Glomerular visceral epithelial cell (primary cell): ENCODE measurements around the gene OR13C2.
"Not testable (repeated sequence)": the region's sequence is repeated elsewhere in the genome, so short reads cannot be mapped to it uniquely, and the experiment has no call there.

Source experiments
- DNase-seq: peaks from one replicate; pipeline ENCODE4 v3.0.0-alpha.2; 2016; ENCODE audit errors: extremely low spot score

The OR13C2 gene, protein sequence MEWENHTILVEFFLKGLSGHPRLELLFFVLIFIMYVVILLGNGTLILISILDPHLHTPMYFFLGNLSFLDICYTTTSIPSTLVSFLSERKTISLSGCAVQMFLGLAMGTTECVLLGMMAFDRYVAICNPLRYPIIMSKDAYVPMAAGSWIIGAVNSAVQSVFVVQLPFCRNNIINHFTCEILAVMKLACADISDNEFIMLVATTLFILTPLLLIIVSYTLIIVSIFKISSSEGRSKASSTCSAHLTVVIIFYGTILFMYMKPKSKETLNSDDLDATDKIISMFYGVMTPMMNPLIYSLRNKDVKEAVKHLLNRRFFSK

DNA sequence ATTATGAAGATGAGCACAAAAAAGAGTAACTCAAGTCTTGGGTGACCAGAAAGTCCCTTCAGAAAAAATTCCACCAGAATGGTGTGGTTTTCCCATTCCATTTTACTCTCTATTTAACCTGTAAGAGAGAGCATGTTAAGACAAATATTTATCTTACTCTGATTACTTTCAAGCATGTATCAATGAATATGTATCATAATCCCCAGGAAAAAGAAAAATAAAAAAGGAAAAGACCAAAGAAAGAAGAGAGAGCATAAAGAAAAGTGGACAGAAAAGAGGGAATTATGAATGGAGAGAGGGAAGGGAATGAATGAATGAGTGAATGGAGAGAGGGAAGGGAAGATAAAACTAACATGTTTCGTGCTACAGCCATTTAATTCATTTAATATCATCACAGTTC, at the start of gene OR13C2:
Gene OR13C2 (minus strand): TSS at position 101 of the 400 bp plus-strand sequence. CDS start 0 bp downstream, at position 101.
- DNase-seq: not testable (repeated sequence)

DNA sequence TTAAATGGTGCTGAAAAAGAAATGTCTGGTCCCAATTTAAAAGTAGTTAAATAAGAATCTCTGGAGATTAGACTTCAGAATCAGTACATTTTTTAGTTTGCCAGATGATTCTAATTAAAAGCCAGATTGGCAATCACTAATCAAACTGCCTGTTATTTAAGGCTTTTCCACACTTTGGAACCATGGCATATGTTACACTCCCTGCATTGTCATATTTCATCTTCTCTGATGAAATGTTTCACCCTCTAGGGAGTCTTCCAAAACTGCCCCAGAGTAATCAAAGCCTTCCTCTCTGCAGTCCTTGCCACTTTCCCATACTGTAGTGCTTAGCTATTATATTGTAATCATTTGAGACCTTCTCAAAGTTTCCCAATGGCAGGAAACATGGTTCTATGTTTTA, 30.0 kb upstream of the OR13C2 start:
- no peak for DNase-seq

DNA sequence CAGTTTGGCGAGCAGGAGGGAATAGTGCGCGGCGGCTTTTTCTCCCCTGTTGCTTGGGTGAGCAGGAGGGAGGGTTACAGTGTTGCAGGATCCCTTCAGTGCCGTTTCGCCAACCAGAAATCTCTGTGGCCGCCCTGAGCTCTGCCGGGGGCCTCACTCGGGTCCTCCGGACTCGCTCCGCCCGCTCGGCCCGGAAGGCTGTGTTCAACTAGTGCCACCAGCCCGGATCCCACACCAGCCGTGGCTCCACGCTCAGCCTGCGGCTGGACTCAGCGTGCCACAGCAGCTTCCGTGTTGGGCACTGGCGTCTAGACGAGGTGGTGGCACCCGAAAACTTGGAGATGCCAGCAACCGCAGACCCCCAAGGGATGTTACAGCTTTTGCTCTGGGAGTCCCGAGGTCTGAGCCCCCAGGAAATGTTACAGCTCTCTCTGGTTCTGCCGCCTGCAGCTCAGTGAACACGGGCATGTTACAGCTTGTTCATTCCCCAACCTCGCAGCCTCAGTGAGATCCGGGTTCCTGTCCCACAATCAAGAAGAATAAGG, 28.6 kb upstream of the OR13C2 start:
- DNase-seq: no peak

DNA sequence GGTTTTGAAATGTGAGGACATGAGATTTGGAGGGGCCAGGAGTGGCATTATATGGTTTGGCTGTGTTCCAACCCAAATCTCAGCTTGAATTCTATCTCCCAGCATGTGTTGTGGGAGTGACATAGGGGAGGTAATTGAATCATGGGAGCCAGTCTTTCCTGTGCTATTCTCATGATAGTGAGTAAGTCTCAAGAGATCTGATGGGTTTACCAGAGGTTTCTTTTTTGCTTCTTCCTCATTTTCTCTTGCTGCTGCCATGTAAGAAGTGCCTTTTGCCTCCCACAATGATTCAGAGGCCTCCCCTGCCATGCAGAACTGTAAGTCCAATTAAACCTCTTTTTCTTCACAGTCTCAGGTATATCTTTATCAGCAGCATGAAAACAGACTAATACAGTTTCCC, 20.5 kb upstream of the OR13C2 start:
- not testable (repeated sequence) for DNase-seq

DNA sequence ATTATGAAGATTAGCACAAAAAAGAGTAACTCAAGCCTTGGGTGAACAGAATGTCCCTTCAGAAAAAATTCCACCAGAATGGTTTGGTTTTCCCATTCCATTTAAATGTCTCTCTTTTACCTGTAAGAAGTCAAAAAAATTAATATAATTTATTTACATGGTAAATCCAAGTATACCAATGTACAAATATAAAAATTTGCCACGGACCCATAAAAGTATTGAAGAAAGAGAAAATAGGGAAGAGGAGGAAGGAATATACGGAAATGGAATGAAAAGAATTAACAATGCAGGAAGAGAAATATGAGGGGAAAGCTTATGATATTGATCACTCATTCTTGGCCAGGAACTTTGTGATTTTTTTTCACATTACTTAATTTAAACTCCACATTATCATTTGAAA, 12.7 kb upstream of the OR13C2 start, which contains the start of gene OR13C9:
Gene OR13C9 (minus strand): TSS at position 101 of the 400 bp plus-strand sequence. CDS start 0 bp downstream, at position 101.
- no peak for DNase-seq

DNA sequence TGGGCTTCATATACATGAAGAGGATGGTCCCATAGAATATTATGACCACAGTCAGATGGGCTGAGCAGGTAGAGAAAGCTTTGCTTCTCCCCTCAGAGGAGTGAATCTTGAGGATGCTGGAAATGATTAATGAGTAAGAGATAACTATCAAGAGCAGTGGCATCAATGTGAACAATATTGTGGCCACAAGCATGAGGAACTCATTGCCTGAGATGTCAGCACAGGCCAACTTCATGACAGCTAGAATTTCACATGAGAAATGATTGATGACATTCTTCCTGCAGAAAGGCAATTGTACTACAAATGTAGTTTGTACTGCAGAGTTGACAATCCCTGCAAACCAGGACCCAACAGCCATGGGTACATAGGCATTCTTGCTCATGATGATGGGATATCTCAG, 12.0 kb upstream of the OR13C2 start:
- no peak for DNase-seq

DNA sequence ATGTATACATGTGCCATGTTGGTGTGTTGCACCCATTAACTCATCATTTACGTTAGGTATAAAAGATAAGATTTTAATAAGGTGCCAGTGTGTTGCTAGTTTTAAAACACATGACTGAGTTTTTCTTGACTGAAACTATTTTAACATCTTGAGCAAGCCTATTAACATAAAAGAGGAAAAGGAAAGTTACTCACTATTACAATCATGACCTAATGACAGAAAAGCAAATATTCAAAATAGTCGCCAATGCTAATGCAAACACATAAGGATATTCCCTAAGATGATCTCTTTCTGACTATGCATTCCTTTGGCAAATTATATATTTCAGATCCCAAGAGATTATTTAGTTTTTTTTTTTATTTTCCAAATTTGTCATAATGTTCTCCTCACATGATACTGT, 5.8 kb upstream of the OR13C2 start:
- DNase-seq: no peak

DNA sequence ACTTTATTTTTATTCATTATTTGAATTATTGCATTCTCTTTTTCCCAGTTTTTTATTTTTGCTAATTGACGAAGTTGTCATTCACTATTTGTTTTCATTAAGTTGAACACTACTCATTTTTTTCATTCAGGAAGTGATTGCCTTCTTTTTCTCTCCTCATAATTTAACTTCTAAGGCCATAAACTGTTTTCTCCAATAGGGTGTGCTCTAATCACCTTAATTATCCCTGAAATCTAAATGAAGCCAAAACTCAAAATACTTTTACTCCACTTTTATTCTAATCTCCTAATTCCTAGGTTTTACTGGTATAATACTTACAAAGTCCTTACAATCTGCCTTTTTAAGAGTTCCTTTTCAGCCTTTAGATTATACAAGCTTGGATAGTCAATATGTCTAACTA, 2.9 kb upstream of the OR13C2 start:
- no peak for DNase-seq

DNA sequence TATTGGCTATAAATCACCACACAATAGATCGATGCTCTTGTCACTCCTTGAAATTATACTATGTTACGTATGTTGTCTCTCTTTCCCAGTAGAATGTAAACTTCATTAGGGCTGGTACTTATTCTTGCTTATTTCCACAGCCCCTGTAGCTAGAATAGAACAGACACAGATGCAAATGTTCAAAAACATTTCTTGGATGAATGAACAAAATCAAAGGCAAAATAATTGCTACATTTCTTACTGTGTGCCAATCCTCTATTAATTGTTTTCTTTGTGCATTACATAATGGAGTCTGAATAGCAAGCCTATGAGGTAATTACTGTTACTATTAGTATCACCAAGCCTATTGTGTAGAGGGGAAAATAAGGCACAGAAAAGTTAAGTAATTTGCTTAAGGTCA, 725 bp upstream of the OR13C2 start:
- no peak for DNase-seq

DNA sequence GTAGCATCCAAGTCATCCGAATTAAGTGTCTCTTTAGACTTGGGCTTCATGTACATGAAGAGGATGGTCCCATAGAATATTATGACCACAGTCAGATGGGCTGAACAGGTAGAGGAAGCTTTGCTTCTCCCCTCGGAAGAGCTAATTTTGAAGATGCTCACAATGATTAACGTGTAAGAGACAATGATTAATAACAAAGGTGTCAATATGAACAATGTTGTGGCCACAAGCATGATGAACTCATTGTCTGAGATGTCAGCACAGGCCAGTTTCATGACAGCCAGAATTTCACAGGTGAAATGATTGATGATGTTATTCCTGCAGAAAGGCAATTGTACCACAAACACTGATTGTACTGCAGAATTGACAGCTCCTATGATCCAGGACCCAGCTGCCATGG, 626 bp downstream of the OR13C2 start:
- no peak for DNase-seq

DNA sequence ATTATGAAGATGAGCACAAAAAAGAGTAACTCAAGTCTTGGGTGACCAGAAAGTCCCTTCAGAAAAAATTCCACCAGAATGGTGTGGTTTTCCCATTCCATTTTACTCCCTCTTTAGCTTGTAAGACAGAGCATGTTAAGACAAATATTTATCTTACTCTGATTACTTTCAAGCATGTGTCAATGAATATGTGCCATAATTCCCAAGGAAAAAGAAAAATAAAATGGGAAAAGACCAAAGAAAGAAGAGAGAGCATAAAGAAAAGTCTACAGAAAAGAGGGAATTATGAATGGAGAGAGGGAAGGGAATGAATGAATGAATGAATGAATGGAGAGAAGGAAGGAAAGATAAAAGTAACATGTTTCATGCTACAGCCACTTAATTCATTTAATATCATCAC, 6.1 kb downstream of the OR13C2 start, which contains the start of gene OR13C5:
Gene OR13C5 (minus strand): TSS at position 101 of the 400 bp plus-strand sequence. CDS start 0 bp downstream, at position 101.
- not testable (repeated sequence) for DNase-seq

DNA sequence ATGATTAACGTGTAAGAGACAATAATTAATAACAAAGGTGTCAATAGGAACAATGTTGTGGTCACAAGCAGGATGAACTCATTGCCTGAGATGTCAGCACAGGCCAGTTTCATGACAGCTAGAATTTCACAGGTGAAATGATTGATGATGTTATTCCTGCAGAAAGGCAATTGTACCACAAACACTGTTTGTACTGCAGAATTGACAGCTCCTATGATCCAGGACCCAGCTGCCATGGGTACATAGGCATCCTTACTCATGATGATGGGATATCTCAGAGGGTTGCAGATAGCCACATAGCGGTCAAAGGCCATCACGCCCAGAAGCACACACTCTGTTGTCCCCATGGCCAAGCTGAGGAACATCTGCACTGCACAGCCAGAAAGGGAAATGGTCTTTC, 6.7 kb downstream of the OR13C2 start:
- not testable (repeated sequence) for DNase-seq

DNA sequence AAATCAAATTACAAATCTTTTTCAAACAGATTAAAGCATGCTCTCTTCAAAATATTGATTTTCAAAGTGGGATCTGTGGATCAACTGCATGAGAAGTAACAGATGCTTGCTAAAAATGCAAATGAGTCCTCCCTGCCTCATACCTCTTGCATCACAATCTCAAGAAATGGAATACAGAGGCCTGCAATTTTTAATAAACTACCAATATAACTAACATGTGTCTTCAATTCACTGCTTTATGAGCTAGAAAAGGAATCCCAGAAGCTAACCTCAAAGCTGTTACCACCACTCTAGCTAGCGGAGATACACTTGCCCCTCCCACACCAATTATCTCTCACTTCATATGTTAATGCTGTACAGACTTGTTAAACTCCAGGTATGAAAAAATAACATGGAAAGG, 15.8 kb downstream of the OR13C2 start:
- no peak for DNase-seq

DNA sequence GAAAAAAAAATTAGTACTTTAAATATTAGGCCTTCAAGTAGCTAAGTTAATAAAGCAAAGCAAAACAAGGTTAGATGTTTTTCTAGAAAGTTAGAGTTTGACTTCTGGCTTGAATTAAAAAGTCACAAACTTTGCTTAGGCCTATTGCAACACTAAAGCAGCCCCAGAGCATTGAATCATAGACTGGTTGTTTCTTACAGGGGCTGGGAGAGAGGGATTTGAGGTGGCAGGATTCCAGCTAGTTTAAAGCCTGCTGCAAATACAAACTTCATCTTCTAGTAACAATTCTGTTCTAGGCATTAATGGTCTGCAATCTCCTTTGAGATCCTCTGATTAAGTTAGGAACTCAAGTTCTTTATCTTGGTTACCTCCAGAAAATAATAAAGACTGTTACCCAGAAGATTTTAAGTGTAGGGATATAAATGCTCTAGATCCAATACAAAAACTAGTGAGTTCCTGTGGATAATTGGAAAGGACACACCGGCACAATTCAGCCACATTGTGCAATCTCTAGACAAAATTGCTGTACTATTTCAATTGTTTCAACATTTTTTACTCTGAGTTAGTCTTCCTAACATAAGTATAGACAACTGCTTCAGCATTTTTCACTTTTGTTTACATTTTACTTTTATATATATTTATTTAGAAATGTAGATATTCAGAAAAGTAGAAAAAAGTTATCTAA, 18.8 kb downstream of the OR13C2 start:
- no peak for DNase-seq

DNA sequence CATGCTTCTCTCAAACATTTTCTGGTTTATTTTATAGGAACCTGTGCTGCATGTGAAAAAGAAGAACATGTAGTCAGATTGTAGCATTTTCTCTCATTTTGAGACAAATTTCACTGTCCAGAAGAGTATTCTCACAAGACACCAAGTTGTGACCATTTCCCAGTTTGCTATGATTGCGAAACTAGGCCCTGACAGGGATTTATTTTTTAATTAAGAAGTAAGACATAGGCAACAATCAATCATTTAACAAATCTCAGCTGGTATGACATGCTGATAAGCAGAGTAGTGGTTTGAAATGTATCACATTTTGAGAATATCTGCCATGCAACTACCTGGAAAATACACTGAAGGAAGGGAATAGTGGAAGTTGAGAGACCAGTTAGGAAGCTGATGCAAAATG, 24.9 kb downstream of the OR13C2 start:
- no peak for DNase-seq

DNA sequence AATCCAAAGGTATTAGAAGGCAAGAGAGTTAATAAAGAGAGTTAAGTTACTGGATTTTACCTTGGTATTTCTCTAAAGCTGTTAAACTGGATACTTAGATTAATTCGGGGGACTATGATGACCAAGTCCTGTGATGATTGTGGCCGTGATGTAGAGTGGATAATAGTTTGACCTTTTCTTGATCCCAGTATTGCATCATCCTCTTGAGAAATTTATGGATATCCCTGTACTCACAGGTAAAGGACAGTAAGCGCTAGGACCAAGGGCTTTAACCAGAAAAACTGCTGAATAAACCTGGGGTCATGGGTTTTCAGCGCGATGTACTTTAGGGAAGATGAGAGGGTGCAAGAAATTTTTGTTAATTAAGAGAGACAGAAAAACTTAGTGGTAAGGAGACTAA, 28.2 kb downstream of the OR13C2 start:
- DNase-seq: no peak

DNA sequence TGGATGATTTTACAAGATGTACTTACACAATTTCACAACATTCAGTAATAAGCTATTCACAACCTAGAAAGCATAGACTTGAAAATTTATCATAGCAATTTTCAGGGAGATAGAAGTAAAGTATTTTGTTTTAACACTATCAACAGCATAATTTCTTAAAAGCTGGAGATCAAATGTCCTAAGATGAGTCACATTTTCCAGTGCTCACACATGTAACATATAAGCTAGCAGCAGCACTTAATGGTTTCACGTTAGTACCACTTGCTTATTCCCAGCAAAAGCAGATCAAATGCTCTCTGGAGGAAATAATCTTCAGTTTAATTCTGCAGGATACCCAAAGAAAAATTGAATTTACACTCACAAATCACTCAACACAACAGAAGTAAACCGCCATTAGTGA, 30.0 kb downstream of the OR13C2 start:
- DNase-seq: no peak

DNA sequence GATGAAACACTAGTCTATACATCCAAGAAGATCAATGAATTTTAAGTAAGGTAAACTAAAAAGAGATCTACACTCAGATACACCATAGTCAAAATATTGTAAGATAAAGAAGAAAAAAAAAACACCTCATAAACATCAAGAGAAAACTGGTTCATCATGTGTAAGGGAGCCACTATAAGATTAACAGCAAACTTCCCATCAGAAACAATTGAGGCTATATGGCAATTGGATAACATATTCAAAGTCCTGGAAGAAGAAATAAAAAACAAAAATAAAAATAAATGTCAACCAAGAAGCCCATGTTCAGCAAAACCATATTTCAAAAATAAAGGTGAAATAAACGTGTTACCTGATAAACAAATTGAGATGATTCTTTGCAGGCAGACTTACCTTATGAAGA, 32.8 kb downstream of the OR13C2 start:
- DNase-seq: no peak

DNA sequence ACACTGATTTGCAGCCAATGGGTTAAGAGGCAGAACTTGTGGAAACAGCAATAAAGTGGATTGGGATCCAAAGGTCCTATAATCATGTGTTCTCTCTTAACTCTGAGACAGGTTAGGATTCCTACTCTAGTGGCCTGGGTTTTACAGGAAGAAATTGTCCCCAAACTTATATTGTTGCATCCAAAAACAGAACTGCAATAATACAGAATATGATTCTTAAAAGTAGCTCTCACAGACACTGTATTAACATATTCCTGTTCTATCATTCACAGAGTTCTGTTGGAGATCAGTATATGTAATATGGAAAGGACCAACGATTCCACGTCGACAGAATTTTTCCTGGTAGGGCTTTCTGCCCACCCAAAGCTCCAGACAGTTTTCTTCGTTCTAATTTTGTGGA, 36.6 kb downstream of the OR13C2 start, which contains the start of gene OR13C8:
Gene OR13C8 (plus strand): TSS at position 301 of the 400 bp plus-strand sequence. CDS start 0 bp downstream, at position 301.
- DNase-seq: no peak

DNA sequence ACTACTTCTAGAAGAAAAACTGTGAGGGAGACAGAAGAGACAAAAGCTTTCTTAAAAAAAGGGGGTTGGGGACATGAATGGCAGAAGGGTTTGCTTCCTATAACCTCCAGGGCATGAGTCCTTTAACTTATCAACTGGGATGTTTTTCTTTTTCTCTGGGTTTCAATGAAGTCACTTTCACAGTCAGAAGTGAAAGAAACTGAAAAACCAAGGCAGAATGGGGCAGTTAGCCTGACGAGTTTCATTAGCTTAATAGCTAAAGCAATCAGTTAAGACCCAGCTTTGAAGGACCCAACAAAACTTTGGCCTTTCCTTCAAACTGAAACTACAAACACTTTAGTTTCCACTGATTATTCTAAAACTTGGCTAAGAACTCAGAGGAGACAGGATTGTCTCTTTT, 41.1 kb downstream of the OR13C2 start:
- DNase-seq: no peak

DNA sequence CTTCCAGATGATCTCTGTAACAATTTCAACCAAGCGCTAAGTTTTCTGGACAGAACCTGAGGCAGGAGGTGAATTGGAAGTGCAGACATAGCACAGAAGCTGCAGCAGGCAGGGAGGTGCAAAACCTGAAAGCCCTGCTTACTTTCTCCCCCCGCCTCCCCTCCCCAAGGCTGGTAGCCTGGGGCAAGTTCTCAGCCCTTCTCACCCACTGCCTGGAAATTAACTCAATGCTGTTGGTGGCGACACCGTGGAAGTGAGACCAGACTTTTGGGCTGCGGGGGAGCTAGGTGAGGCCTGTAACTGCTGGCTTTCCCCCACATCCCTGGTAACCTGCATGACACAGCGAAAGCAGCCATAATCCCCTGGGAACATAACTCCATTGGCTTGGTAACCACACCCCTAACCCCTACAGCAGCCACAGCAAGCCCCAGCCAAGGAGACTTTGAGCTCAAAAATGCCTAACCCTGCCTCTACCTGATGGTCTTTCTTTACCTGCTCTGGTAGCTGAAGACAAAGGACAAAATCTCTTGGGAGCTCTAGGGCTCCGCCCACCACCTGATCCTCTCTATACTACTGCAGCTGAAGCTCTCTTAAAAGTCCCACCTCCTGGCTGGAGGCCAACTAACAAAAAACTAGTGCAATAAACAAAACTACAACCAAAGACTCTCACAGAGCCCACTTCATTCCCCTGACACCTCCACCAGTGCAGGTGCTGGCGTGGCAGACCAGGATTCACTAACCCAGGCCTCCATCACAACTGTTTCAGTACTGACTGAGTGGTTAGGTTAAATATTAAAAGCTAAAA, 48.4 kb downstream of the OR13C2 start:
- no peak for DNase-seq

DNA sequence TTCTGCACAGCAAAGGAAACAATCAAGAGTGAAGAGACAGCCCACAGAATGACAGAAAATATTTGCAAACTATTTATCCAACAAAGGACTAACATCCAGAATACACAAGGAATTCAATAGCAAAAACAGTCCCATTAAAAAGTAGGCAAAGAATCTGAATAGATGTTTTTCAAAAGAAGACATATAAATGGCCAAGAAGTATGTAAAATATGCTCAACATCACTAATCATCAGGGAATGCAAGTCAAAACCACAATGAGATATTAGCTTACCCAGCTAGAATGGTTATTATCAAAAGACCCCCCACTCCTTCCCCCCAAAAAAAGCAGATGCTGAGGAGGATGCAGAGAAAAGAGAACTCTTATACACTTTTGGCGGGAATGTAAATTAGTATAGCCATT, 49.9 kb downstream of the OR13C2 start:
- no peak for DNase-seq
